Neutrophil (primary cell): ENCODE results near the gene TRIM25.
A peak's percentile ranks its signal among the peaks of the same experiment; 100 is the strongest.

Experiments
- H3K27ac ChIP-seq: fragments of 200-600 bp; sonication (generic); 2 replicates; pipeline ENCODE4 v1.5.1; 2016; ENCODE audit warnings: mild to moderate bottlenecking, moderate library complexity
- H3K27me3 ChIP-seq: fragments of 200-600 bp; sonication (generic); 2 replicates; pipeline ENCODE4 v1.6.0; 2016; ENCODE audit warnings: mild to moderate bottlenecking
- H3K36me3 ChIP-seq: fragments of 200-600 bp; sonication (generic); 2 replicates; pipeline ENCODE4 v1.5.1; 2017
- H3K4me1 ChIP-seq, 2 experiments: fragments of 200-600 bp in 1 of 2; sonication (generic) in 1 of 2; 1 replicate in 1 of 2; 2 replicates in 1 of 2; pipeline versions ENCODE4 v1.5.1 to v1.6.1; 2013 to 2016; ENCODE audit warnings: low read depth in 1 of 2, low read length in 1 of 2, mild to moderate bottlenecking in 1 of 2, moderate library complexity in 1 of 2; ENCODE audit not compliant: control insufficient read depth in 1 of 2, insufficient read depth in 1 of 2
- H3K4me3 ChIP-seq, 2 experiments: fragments of 200-600 bp in 1 of 2; sonication (generic) in 1 of 2; 1 replicate in 1 of 2; 2 replicates in 1 of 2; pipeline ENCODE4 v1.5.1; 2013 to 2016; ENCODE audit warnings: low read depth in 1 of 2, low read length in 1 of 2, mild to moderate bottlenecking in 1 of 2, moderate library complexity in 1 of 2
- H3K9me3 ChIP-seq: fragments of 200-600 bp; sonication (generic); 2 replicates; pipeline ENCODE4 v1.5.1; 2016
- CTCF ChIP-seq: fragments of 200-600 bp; sonication (generic); IDR thresholded peaks from 2 replicates; pipeline ENCODE4 v1.5.1; 2016; ENCODE audit warnings: antibody characterized with exemption

TRIM25 gene

GRCh38 chr17:56913353-56913866 is 439 bp downstream of the TRIM25 start:
- no peak for TF ChIP-seq CTCF
- H3K4me1 ChIP-seq = peaks cover 72 to 87% of the 10 kb centered on the region in 2 experiments
- peak overlapping the region; percentile 86 to 94 for H3K4me3 ChIP-seq
- H3K27me3 ChIP-seq = no peaks in the 10 kb centered on the region
- H3K9me3 ChIP-seq = no peaks in the 10 kb centered on the region
- peak overlapping the region; percentile 99 for H3K27ac ChIP-seq
- H3K36me3 ChIP-seq = peaks cover 34% of the 10 kb centered on the region

- H3K4me3 ChIP-seq = peak overlapping the region; percentile 86 to 94
- no peak for TF ChIP-seq CTCF
- H3K4me1 ChIP-seq = peaks cover 72 to 87% of the 10 kb centered on the region in 2 experiments
- no peaks in the 10 kb centered on the region for H3K27me3 ChIP-seq
- H3K36me3 ChIP-seq = peaks cover 39% of the 10 kb centered on the region
- no peaks in the 10 kb centered on the region for H3K9me3 ChIP-seq
- peak overlapping the region; percentile 99 for H3K27ac ChIP-seq
Observed at GRCh38 chr17:56913000-56913311, 893 bp downstream of the TRIM25 start.

- Histone ChIP-seq H3K36me3 (peaks cover 45% of the 10 kb centered on the region), H3K4me3 (peak overlapping the region; percentile 86 to 94), H3K4me1 (peaks cover 73 to 87% of the 10 kb centered on the region in 2 experiments), H3K9me3 (no peaks in the 10 kb centered on the region), H3K27ac (peak overlapping the region; percentile 99), H3K27me3 (no peaks in the 10 kb centered on the region)
- no peak for TF ChIP-seq CTCF
Observed at GRCh38 chr17:56912105-56912999, 1.5 kb downstream of the TRIM25 start.

- Histone ChIP-seq H3K27me3 (no peaks in the 10 kb centered on the region), H3K9me3 (no peaks in the 10 kb centered on the region), H3K36me3 (peaks cover 61% of the 10 kb centered on the region), H3K4me3 (peak overlapping the region; percentile 86 to 94), H3K4me1 (peaks cover 68 to 87% of the 10 kb centered on the region in 2 experiments), H3K27ac (peak overlapping the region; percentile 94)
- no peak for TF ChIP-seq CTCF
Observed at GRCh38 chr17:56910509-56911235, 3.2 kb downstream of the TRIM25 start.

GRCh38 chr17:56909742-56910508 is 3.9 kb downstream of the TRIM25 start:
- Histone ChIP-seq H3K4me3 (peak overlapping the region; percentile 86 to 94), H3K27ac (peak overlapping the region; percentile 94), H3K9me3 (no peaks in the 10 kb centered on the region), H3K36me3 (peaks cover 69% of the 10 kb centered on the region), H3K4me1 (peaks cover 60 to 80% of the 10 kb centered on the region in 2 experiments), H3K27me3 (no peaks in the 10 kb centered on the region)
- TF ChIP-seq CTCF = no peak
